GM21619 (cell line): Measurements from ENCODE around the gene CYB561D2.

Source experiments
- ATAC-seq: cut with Tn5 transposase; IDR thresholded peaks from one replicate; pipeline ENCODE4 v1.9.1; 2021; ENCODE audit not compliant: unreplicated experiment

The CYB561D2 gene

DNA sequence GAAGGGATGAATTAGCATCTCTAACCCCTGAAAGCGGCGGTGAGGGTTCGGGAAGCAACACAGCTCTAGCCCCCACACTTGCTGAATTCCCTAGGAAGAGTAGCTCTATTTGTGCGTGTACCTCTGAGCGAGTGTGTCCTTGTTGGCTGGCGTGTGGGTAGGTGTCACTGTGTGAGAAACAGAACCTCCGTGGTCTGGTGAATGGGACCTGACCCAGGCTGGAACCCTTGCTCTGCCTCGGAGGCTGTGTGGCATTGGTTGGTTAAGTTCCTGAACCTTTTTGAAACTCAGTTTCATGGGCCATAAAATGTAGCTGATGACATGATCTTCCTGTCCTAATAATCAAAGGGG lies 9.1 kb downstream of the CYB561D2 start:
- peak; percentile 6 for ATAC-seq

DNA sequence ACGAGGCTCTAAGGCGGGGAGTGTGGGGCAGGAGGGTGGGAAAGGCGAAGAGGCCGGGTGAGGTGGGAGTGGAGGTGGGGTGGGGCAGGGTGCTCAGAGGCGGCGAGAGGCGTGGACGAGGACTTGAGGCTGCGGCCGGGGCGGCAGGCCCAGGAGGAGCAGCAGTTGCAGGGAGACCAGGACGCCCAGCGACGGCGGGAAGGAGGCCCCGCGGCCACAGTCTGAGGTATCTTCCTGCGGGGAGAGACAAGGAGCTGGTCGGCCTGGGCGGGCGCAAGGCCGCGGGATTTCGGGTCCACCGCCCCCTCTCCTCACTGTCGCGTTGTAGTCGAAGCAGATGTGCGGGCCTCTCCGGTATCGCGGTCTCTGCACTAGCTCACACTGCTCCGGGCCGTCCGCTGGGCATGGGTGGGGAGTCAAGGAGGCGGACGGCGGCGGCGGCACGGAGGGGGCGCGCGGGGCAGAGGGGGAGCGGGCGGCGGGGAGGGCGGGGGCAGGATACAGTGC lies 14.0 kb downstream of the CYB561D2 start:
- ATAC-seq = no peak

DNA sequence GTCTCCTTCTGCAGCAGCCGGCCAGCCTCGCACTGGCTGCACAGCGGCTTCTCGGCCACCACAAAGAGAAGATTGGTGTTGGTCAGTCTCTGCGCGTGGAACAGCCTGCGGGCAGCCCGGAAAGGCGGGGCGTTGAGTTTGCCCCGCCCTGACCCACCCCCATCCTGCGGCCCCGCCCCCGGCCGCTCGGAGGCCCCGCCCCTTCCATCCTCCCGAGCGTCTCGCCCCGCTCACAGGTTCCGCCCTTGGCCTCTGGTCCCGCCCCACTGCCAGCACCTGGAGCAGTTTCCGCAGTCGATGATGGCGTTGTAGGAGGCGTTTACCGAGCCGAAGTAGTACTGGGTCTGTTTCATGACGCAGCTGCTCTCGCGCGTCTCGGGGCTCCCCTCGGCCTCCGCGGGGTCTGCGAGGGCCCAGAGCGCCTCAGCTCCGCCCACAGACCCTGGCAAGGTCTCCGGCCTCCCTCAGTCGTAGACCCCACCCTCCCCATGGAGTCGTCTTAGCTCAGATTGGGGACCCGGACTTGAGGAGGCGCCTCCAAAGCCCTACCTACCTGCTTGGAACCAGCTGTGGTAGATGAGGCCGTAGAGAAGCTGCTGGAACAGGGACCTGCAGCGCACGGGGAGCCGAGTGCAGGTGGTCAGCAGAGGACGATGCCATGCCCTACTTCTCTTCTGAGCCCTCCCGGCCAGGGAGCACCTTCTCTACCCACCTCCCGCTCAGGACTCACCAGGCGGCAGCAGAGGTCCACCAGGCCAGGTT lies 14.6 kb downstream of the CYB561D2 start:
- peak; percentile 87 for ATAC-seq

DNA sequence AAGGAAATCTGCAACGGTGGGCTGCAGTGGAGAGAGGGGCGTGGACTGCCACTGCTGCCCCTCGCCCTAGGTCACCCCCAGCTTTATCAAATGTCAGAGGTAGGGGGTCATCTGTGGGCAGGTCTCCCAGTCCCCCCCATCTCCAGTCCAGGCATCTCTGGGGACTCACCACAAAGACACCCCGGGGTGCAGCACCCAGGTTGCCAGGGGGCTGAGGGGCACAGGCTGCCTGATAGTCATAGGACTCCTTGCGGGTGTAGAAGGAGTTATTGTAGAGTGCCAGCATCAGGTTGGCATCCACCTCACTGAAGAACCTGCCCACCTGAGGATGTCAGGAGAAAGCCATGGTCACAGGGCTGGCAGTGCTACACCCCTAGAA lies 15.2 kb downstream of the CYB561D2 start:
- no peak for ATAC-seq

DNA sequence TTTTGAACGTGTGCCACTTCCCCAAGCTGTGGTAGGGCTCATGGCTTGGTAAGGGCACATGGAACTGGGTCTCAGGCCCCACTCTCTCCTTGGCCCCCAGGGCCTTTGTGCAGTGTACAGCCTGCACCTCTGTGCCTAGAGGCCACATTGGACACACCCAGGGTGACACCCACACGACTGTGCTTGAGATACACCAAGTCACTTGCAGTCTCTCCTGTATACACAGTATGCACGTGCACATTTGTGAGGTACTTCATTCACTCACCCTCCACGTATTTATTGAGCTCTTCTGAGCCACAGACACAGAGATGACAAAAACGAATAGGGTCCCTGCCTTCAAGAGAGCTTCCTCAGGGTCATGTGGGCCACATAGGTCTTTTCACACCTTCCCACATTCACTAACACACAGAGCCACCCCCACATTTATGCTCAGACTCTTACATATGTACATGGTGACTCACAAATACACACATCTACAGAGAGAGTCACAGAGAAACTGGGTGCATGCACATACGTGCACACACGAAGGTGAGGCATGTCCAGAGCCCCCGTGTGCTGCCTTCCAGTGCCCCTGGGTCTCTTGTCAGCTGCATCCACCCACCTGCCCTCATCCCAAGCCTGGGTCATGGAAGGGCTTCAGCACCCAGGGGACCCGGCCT lies 18.5 kb downstream of the CYB561D2 start:
- ATAC-seq = no peak

DNA sequence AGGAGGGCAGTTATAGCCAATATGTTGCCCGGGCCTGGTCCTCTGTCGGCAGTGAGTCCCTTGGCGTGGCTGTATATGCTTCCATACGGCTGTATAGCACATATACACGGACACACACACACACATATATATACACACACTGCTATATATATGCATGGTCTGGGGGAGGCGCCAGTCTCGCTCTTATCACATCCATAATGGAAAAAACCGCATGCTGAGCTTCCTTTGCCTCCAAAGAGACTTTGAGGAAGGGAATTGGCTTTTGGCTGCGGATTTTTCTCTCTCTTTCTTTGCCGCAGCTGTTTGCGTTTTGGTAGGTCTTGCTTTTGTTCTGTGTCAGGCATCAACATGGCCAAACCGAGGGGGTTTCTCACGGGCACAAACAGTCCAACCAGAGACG lies 19.9 kb downstream of the CYB561D2 start:
- ATAC-seq = no peak

DNA sequence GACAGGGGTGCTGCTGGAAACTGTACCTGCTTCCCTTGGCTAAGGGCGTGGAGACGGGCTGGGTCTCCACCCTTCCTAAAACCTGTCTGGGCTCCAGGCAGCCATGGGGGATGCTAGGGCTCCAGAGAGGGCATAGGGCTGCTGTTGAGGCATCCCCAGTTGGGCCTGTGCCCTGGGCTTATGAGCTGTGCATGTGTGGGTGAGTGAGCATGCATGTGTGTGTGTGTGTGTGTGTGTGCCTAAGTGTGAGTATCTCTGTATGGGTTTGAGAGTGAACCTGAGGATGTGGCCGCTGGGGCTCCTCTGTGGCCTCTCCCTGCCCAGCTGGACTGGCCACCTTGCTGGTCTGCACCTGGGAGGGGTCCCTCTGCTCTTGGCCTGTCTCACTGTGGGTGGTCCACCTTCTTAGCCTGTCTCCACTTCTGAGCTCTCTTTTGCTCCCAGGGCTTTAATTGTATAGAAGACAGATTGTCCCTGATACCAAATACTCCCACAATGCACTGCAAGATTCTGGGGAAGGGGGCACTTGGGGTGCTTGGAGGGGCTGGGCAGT lies 20.5 kb downstream of the CYB561D2 start:
- no peak for ATAC-seq

DNA sequence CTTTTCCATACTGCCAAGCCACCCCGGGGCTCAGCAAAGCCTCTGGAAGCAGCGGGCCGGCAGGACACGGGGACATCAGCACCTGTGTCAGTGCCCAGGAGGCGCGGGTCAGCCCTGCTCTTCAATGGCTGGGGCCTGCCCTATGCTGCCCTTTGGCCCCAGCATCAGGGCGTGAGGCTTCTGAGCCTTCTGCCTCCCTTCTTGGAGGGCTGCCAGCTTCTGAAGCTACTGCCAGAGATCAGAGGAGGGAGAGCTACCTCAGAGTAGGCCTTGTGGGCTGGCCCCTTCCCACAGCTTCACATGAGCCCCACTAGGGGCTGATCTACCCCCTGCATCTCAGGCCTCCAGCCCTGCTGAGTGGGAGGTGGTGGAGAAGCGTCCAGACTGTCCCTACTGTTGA lies 21.7 kb downstream of the CYB561D2 start:
- ATAC-seq = no peak

DNA sequence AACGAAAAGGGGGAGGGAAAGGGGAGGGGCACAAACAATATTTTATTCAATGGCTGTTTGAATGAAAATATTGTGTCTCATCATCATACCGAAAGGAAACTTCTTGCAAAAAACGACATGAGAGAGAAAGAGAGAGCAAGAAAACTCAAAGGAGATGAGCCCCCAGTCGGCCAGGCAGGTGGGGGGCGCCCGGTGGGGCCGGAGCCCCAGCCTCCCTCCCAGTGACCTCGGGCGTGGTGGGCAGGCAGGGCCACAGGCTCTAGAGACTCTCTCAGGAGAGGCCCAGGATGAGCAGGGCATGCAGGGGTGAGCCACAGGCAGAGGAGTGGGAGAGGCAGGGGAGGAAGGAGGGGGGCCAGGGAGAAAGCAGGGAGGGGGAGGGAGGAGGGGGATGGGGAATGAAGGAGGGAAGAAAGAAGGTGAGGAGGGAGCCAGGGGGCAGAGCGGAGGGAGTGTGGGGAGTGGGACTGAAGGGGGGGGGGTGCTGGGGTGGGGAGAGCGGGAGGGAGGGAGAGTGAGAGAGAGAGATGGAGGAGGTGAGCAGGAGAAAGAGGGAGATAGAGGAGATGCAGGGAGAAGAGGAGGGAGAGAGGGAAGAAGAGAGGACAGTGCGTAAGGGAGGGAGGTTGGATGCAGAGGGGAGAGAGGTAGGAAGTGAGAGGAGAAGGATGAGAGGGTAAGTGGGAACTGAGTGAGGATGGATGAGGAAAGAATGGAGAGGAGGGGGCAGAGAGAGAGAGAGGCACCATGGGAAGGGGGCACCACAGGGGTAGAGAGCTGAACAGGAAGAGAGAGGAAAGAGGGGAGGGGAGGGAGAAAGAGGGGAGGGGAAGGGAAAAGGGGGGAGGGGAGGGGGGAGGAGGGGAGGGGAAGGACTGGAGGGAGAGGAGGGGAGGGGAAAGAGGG lies 22.7 kb downstream of the CYB561D2 start:
- no peak for ATAC-seq

DNA sequence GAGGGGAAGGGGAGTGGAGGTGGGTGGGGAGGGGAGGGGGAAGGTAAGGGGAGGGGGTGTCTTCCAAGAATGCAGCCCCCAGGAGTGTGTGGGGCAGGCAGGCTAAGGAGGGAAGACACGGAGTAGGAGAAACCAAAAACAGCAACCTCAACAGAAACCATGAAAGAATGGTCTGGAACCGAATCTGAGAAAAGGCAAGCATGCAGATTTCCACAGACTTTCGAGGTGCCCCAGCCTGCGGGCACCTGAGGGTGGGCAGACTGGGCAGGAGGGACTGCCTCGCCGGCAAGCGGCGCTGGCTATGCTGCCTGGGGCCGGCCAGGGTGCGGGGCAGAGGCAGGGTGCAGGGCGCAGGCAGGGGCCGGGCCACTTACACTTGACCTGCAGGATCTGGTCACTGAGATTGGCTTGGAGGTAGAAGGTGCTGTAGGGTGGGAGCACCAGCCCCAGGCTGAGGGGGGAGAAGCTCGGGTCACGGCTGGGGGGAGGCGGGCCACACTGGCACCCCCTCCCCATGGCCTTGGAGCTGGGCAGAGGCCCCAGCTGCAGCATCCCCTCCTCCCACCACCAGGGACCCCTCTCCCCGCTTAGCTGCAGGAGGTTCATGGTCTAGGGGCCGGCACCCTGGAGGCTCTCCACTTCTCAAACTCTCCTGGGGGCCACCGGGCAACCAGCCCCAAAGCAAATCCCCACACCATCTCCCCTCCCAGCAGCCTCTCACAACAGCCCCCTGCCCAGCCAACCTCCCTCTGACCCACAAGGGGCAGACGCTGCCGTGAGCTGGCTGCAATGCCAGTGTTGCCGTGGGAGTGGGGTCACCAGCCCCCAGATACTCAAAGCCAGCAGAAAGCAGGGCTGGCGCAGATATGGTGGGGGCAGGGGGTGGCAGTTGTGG lies 23.9 kb downstream of the CYB561D2 start:
- ATAC-seq = no peak

DNA sequence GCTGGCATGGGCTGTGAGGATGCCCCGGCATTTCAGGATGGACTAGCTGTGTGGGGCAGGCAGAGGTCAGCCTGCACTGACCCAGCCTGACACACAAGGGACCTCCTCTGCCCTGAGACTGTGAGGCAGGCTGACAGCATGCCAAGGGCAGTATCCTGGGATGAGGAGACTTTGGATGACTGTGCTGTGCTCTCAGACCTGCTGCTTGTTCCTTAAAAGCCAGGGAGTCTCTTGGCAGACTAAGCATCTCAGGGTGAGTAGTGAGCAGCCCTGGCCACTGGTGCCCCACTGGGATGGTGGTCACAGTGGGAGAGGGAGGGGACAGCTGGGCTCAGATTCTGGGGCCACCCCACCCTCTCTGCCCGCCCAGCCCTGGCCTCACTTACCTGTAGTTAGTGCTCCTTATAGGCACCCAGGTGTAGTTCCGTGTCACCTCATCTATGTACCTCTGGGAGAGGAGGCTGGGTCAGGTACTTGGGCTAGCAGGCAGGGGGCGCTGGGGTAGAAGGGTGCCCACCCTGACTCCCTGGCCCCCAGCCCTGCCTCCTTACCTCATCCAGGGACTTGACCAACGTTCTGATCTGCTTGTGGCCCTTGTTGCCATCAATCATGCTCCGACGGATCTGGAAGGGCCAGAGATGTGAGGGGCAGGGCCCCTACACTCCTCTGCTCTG lies 24.7 kb downstream of the CYB561D2 start:
- ATAC-seq = no peak

DNA sequence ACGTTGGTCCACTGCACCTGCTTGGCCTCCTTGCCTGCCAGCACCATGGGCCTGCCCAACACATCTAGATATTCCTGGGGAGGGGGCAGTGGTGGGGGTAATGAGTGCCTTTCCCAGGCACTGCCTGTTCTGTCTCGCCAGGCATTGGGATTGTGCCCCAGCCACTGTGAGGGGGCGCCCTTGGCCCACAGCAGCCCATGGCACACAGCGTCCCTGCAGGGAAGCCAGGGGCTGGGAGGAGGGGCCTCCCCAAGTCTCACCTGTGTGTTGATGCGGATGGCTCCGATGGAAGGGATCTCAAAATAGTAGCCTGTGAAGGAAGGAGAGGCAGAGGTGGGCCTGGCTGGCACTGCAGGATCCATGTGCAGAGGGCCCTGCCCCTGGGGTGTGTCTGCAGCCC lies 27.4 kb downstream of the CYB561D2 start:
- no peak for ATAC-seq

DNA sequence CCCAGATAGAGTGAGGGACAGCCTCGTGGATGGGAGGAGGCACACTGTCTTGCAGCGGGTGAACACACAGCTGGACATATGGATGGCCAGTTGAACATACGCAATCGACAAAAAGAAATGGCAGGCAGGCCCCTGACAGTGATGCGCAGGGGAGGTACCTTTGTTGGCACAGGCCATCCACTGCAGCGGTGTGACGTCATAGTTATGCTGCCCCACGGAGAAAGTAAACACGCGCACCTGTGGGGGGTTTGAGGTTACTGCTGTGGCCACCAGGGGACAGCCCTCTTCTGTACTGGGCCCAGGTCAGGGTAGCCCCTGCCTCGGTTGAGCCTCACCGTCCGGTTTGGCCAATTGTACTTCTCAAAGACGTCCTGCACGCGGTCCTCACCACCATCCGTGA lies 28.1 kb downstream of the CYB561D2 start:
- ATAC-seq = no peak

DNA sequence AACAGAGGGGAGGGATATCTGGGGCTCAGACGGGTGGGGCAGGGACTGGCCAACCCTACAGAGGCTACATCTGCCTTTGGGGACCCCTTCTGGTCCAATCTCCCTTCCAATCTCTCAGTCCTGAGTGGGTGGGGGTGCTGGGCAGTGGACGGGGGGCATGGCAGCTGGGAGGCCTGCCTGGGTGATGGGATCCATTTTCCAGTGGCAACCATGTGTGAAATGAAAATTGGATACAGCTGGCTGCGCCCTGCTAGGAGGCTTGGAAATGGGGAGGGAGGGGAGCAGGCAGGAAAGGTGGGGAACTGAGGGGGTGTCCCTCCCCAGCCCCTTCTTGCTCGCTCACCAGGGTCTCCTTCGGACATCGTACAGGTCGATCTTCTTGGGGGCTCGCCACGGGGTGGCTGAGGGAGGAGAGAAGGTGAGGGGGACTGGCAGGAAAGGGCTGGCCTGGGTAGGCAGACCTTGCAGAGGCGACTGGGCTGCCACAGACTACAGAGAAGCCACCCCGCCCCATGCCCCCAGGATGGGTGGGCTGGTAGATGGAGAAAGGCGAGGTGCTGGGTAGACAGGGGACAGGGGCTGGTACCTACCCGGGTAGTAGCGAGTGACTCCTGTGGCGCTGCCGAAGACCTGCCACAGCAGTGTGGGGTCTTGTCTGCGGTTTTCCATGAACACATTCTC lies 29.9 kb downstream of the CYB561D2 start:
- ATAC-seq = no peak

DNA sequence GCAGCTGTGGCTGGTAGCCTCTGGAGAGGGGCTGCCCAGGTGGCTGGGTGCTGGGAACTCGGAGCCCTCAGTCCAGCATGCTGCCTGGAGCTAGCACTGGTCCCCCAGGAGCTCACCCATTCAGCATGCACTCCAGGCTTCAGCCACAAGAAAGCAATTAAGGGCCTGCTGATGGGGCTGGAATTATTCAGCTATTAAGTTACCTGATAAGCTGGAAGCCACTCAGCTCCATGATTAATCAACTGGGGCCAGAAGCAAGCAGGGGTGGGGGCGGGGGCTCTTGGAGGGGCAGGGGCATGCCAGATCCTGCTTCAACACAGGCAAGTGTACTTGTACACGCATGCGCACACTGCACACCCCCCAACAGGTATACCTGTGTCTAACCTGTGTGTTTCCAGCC lies 30.7 kb downstream of the CYB561D2 start:
- ATAC-seq = no peak

DNA sequence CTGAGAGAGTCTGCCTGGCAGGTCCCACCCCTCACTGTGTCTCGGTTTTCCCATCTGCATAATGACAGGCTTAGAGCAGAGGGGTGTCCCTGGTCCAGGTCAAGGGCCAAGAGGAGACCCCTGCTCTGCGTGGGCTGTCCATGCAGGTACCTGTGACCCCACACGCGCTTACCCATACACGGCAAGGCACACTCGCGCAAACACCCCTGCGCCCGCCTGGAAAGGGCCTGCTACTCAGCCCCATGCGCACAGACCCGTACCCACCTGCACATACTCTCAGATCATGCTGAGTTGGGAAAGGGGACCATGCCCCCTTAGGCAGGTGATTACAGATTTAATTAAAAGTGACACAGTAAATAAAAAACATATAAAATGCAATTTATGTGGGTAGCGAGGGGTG lies 32.1 kb downstream of the CYB561D2 start:
- no peak for ATAC-seq

DNA sequence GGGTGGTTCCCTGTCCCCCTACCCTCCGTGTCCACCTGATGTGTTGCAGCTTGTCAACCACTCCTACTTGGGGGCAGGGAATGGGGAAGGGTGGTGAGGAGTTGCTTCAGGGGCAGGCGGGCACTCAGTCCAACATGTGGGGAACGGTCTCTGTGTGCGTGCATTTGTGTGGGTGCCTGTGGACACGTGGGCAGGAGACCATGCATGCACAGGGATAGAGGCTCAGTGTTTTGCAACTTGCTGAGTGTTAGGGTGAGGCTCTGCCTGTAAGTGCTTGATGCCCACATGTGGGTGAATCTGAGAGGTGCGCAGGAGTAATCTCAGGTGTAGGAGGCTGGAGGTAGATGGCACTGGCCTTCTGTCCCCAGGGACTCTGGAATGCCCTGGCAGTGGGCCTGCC lies 33.1 kb downstream of the CYB561D2 start:
- no peak for ATAC-seq

DNA sequence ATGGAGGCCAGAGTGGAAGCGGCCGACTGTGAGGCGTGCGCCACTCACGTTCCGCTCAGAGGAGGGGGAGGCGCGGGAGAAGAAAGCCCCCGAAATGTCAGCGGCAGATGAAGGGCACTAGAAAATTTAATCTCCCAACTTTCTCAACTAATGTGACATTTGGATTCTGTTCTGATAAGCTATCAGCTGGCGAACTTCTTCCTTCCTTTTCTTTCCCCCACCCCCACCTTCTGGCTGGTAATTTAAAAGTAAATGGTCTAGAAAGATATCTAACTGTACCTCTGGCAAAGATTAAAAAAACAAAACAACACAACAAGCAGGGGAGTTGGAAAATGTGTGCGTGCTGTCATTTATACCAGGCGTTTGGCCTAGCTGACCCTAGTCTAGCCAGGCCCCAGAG lies 35.1 kb downstream of the CYB561D2 start:
- no peak for ATAC-seq

DNA sequence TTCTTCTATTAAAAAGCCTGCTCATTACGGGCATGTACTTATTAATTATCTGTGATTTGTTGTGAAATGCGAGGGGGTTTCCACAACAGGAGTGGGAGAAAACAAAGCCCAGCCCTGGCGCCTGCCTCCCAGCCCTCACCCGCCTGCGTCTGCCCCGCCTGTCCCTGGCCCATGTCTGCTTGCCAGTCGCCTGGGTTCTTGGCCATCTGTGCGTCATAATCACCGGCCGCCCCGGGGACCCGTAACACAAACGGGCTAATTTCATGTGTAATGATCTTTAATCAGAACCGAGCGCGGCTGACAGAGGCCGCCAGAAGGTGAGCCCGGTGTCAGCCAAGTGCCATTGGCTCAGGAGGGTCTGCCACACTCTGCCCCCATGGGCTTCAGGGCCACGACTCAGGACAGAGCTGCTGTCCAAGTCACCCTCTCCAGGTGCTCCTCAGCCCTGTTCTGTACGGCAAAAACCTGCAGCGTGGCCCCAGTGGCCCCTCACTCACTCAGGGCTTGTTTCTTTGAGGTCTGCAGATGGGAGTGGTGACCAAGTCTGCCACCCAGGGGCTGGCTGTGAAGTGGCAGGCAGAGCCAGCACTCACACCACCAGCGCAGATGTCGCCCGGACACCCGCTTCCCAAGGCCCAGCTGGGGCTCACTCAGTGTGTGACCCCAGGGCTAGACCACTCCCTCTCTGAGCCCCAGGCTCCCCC lies 37.5 kb downstream of the CYB561D2 start:
- ATAC-seq = no peak
